Measurements from ENCODE around the gene RIC3. TPM values are rescaled to one million over a fixed set of nuclear protein-coding genes. Genes with fewer than 3 reads are reported as not detected.

Gene RIC3
- total RNA-seq, 2 donors from 2014 or later: 23.5 to 25.3 TPM

- no peaks in the 10 kb centered on the region for H3K36me3 ChIP-seq (ENCODE audit: control insufficient read depth, insufficient read depth, low read length)
- whole genome bisulfite sequencing, 2 experiments (ENCODE audit: insufficient coverage in 1 of 2, insufficient read length in 1 of 2): 0 to 62% methylated on average over 1 to 3 of the region's 5 CpGs
- peaks cover 6% of the 10 kb centered on the region for H3K4me1 Mint-ChIP-seq
- H3K27ac Mint-ChIP-seq: no peak overlapping the region
- no peak for TF ChIP-seq CTCF (conservative IDR thresholded peaks at IDR 0.05)
- no peak overlapping the region for H3K27ac ChIP-seq (ENCODE audit: low read depth, low read length)
- H3K4me3 Mint-ChIP-seq: no peak overlapping the region
- no peak overlapping the region for H3K4me3 ChIP-seq (ENCODE audit: low read length)
- DNase-seq: no peak
- no peaks in the 10 kb centered on the region for H3K27me3 ChIP-seq (ENCODE audit: control insufficient read depth, insufficient read depth, low read length, poor library complexity, severe bottlenecking)
- no peaks in the 10 kb centered on the region for H3K9me3 ChIP-seq (ENCODE audit: control insufficient read depth, low read length)
- H3K9ac ChIP-seq (ENCODE audit: extremely low read depth, low read length, poor library complexity, severe bottlenecking): no peak overlapping the region
- peaks cover 8% of the 10 kb centered on the region for H3K27me3 Mint-ChIP-seq (ENCODE audit: insufficient read depth)
- no peaks in the 10 kb centered on the region for H3K36me3 Mint-ChIP-seq (ENCODE audit: low read depth)
- peaks cover 4% of the 10 kb centered on the region for H3K9me3 Mint-ChIP-seq
- H3K4me1 ChIP-seq (ENCODE audit: control insufficient read depth, insufficient read depth, low read length): no peaks in the 10 kb centered on the region
Observed at GRCh38 chr11:8183111-8183510, 14.3 kb upstream of the RIC3 start.

- H3K27me3 ChIP-seq (ENCODE audit: control insufficient read depth, insufficient read depth, low read length, poor library complexity, severe bottlenecking): no peaks in the 10 kb centered on the region
- Mint-ChIP-seq H3K9me3 (peaks cover 4% of the 10 kb centered on the region), H3K4me3 (no peak overlapping the region), H3K27me3 (ENCODE audit: insufficient read depth) (peaks cover 10% of the 10 kb centered on the region), H3K36me3 (ENCODE audit: low read depth) (no peaks in the 10 kb centered on the region), H3K4me1 (peaks cover 14% of the 10 kb centered on the region), H3K27ac (no peak overlapping the region)
- H3K9ac ChIP-seq (ENCODE audit: extremely low read depth, low read length, poor library complexity, severe bottlenecking): no peak overlapping the region
- peak; percentile 58 for TF ChIP-seq CTCF (conservative IDR thresholded peaks at IDR 0.05)
- H3K4me3 ChIP-seq (ENCODE audit: low read length): no peak overlapping the region
- peaks cover 4% of the 10 kb centered on the region for H3K4me1 ChIP-seq (ENCODE audit: control insufficient read depth, insufficient read depth, low read length)
- H3K27ac ChIP-seq (ENCODE audit: low read depth, low read length): no peak overlapping the region
- no peaks in the 10 kb centered on the region for H3K36me3 ChIP-seq (ENCODE audit: control insufficient read depth, insufficient read depth, low read length)
- 59 to 65% methylated on average over 4 of the region's 4 CpGs for WGBS, 2 experiments (ENCODE audit: insufficient coverage in 1 of 2, insufficient read length in 1 of 2)
- DNase-seq: peak; percentile 78
- no peaks in the 10 kb centered on the region for H3K9me3 ChIP-seq (ENCODE audit: control insufficient read depth, low read length)
Observed at GRCh38 chr11:8180469-8180868, 11.6 kb upstream of the RIC3 start.

- peaks cover 14% of the 10 kb centered on the region for H3K4me1 Mint-ChIP-seq
- H3K27me3 Mint-ChIP-seq (ENCODE audit: insufficient read depth): peaks cover 24% of the 10 kb centered on the region
- Histone ChIP-seq H3K4me3 (ENCODE audit: low read length) (no peak overlapping the region), H3K27ac (ENCODE audit: low read depth, low read length) (no peak overlapping the region), H3K36me3 (ENCODE audit: control insufficient read depth, insufficient read depth, low read length) (no peaks in the 10 kb centered on the region), H3K9me3 (ENCODE audit: control insufficient read depth, low read length) (no peaks in the 10 kb centered on the region), H3K27me3 (ENCODE audit: control insufficient read depth, insufficient read depth, low read length, poor library complexity, severe bottlenecking) (no peaks in the 10 kb centered on the region), H3K4me1 (ENCODE audit: control insufficient read depth, insufficient read depth, low read length) (peaks cover 4% of the 10 kb centered on the region), H3K9ac (ENCODE audit: extremely low read depth, low read length, poor library complexity, severe bottlenecking) (no peak overlapping the region)
- no peak overlapping the region for H3K4me3 Mint-ChIP-seq
- H3K36me3 Mint-ChIP-seq (ENCODE audit: low read depth): no peaks in the 10 kb centered on the region
- no peak for TF ChIP-seq CTCF (conservative IDR thresholded peaks at IDR 0.05)
- WGBS, 2 experiments (ENCODE audit: insufficient coverage in 1 of 2, insufficient read length in 1 of 2): 75% methylated on average over 1 of the region's 1 CpG; no CpG with 5 or more reads in 1 of the 2 experiments
- peak overlapping the region; percentile 65 for H3K27ac Mint-ChIP-seq
- DNase-seq: peak; percentile 59
- no peaks in the 10 kb centered on the region for H3K9me3 Mint-ChIP-seq
Observed at GRCh38 chr11:8178297-8178696, 9.5 kb upstream of the RIC3 start.
